GM21390 (cell line): ENCODE data around the gene INTS1.

Experiments used
- ATAC-seq: cut with Tn5 transposase; IDR thresholded peaks from one replicate; pipeline ENCODE4 v1.9.1; 2021; ENCODE audit not compliant: unreplicated experiment

INTS1 gene

GRCh38 chr7:1503816-1504775 lies at the start of gene INTS1:
Gene INTS1, minus strand, starts transcription at chr7:1504389. Its CDS starts 429 bp downstream, at chr7:1503960.
- peak; percentile 82 for ATAC-seq

- no peak for ATAC-seq
These were observed 49.5 kb upstream of the INTS1 start for GRCh38 chr7:1553512-1554210.

- no peak for ATAC-seq
These were observed 48.0 kb upstream of the INTS1 start for GRCh38 chr7:1552200-1552599.

- ATAC-seq: no peak
These were observed 46.6 kb upstream of the INTS1 start for GRCh38 chr7:1550846-1551155.

- ATAC-seq: no peak
These were observed 46.0 kb upstream of the INTS1 start for GRCh38 chr7:1550005-1550845.

- no peak for ATAC-seq
These were observed 45.3 kb upstream of the INTS1 start for GRCh38 chr7:1549357-1550004.

- ATAC-seq: no peak
These were observed 44.8 kb upstream of the INTS1 start for GRCh38 chr7:1548944-1549343.

- no peak for ATAC-seq
These were observed 44.2 kb upstream of the INTS1 start for GRCh38 chr7:1548438-1548831.

- no peak for ATAC-seq
These were observed 43.7 kb upstream of the INTS1 start for GRCh38 chr7:1547777-1548437.

GRCh38 chr7:1546909-1547776 lies 43.0 kb upstream of the INTS1 start:
- no peak for ATAC-seq

- ATAC-seq: no peak
These were observed 42.2 kb upstream of the INTS1 start for GRCh38 chr7:1546274-1546908.

- no peak for ATAC-seq
These were observed 41.4 kb upstream of the INTS1 start for GRCh38 chr7:1545417-1546246.

GRCh38 chr7:1544896-1545416 lies 40.8 kb upstream of the INTS1 start:
- ATAC-seq: no peak

GRCh38 chr7:1544178-1544895 lies 40.1 kb upstream of the INTS1 start:
- no peak for ATAC-seq

- ATAC-seq: no peak
These were observed 39.6 kb upstream of the INTS1 start for GRCh38 chr7:1543826-1544177.

- ATAC-seq: no peak
These were observed 38.9 kb upstream of the INTS1 start for GRCh38 chr7:1542841-1543747.
